Renal cortex interstitium (tissue), 11 donors: ENCODE data around the gene TIPARP. TPM values are rescaled to one million over a fixed set of nuclear protein-coding genes. Genes with fewer than 3 reads are reported as not detected.

Source experiments
- DNase-seq, 11 donors: peaks; one replicate each; pipeline ENCODE4 v3.0.0-alpha.2; 2013; ENCODE audit warnings: low read depth in 9 of 11, low spot score in 4 of 11; ENCODE audit errors: extremely low read depth in 1 of 11
- polyA plus RNA-seq, 3 donors: library from polyadenylated mRNA; unstranded; fragments of 120-200 nt; gene quantifications; one replicate each; pipeline ENCODE4 v1.2.1, GENCODE V29; 2013; ENCODE audit not compliant: insufficient read length in 3 of 3

TIPARP gene
- polyA plus RNA-seq, 3 donors: 24.1 to 28.6 (median 25.2) TPM

GRCh38 chr3:156666073-156666472, 8.3 kb upstream of the TIPARP start:
- DNase-seq: no peak

GRCh38 chr3:156668073-156668763, 6.2 kb upstream of the TIPARP start:
- DNase-seq: no peak

GRCh38 chr3:156670077-156670476, 4.3 kb upstream of the TIPARP start:
- DNase-seq: no peak

- no peak for DNase-seq
Observed at GRCh38 chr3:156670652-156671051, 3.7 kb upstream of the TIPARP start.

GRCh38 chr3:156673732-156674045, 701 bp upstream of the TIPARP start:
- DNase-seq: no peak

- peak in 8 of 11 donors; percentile 36 to 58 (median 52) for DNase-seq
Observed at GRCh38 chr3:156674911-156675829, 780 bp downstream of the TIPARP start.

GRCh38 chr3:156675830-156676767, 1.7 kb downstream of the TIPARP start:
- peak in 2 of 11 donors; percentile 23 to 31 for DNase-seq

GRCh38 chr3:156676768-156677479, 2.5 kb downstream of the TIPARP start:
- DNase-seq: no peak

- no peak for DNase-seq
Observed at GRCh38 chr3:156677536-156677935, 3.1 kb downstream of the TIPARP start.

- DNase-seq: no peak
Observed at GRCh38 chr3:156678197-156678596, 3.8 kb downstream of the TIPARP start.

- DNase-seq: no peak
Observed at GRCh38 chr3:156680243-156680914, 6.0 kb downstream of the TIPARP start.

GRCh38 chr3:156681002-156681401, 6.6 kb downstream of the TIPARP start:
- DNase-seq: peak in 5 of 11 donors; percentile 23 to 56 (median 41)

GRCh38 chr3:156682501-156682900, 8.1 kb downstream of the TIPARP start:
- no peak for DNase-seq

- DNase-seq: no peak
Observed at GRCh38 chr3:156682963-156683362, 8.6 kb downstream of the TIPARP start.

- DNase-seq: no peak
Observed at GRCh38 chr3:156685198-156685597, 10.8 kb downstream of the TIPARP start.

- DNase-seq: no peak
Observed at GRCh38 chr3:156685752-156686151, 11.4 kb downstream of the TIPARP start.

- no peak for DNase-seq
Observed at GRCh38 chr3:156687023-156687422, 12.6 kb downstream of the TIPARP start.
